NOMO-1 (cell line): Measurements from ENCODE around the gene TAF3.
A peak's percentile ranks its signal among the peaks of the same experiment; 100 is the strongest.

Source experiments
- DNase-seq, 2 experiments: peaks; one replicate each; lab custom pipeline; 2025; ENCODE audit not compliant: unreplicated experiment in 2 of 2; lab: John Stamatoyannopoulos, UW

The TAF3 gene

GRCh38 chr10:7965457-7965856, 147.2 kb downstream of the TAF3 start:
- no peak for DNase-seq

DNA sequence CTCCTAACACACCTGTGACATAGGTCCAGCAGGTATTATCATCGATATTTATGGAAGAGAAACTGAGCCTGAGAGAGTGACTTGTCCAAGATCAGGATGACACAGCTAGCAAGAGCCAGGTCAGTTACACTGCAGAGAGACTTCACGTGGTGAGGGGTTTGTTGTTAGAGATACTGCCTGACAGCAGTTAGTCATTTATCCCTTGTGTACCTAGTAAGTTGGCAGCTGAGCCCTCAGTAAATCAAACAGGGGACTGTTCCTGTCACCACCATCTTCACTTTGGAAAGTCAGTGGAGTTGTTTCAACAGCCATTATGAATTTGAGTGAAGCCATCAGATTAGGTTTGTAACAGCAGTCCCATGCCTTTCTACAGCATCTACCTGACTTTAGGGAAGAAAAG, 148.7 kb downstream of the TAF3 start:
- no peak for DNase-seq

- DNase-seq, result peak; percentile 13 to 60
Observed at GRCh38 chr10:7968510-7969112, 150.3 kb downstream of the TAF3 start.

DNA sequence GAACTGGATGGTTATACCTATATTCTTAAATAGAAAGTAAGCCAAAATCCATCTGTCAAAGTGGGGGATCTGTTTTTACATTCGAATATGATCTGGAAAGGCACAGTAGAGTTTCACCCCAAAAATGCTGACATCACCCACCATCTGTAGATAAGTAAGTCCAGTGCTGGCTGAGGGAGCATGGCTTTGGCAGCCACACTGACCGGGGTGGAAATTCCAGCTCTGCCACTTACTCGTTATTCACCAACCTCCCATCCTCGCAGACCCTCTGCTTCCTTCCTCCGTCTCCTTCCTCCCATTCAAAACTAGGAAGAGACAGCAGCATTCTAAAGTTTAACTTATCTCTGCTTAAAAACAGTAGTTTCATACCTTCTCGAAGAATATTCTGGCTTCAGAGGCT, 151.3 kb downstream of the TAF3 start:
- DNase-seq, result no peak

- no peak for DNase-seq
Observed at GRCh38 chr10:7971949-7972348, 153.6 kb downstream of the TAF3 start.

- DNase-seq, result no peak
Observed at GRCh38 chr10:7972367-7972766, 154.1 kb downstream of the TAF3 start.

- no peak for DNase-seq
Observed at GRCh38 chr10:7980196-7980595, 161.9 kb downstream of the TAF3 start.

GRCh38 chr10:7982727-7983126, 164.4 kb downstream of the TAF3 start:
- DNase-seq, result no peak

DNA sequence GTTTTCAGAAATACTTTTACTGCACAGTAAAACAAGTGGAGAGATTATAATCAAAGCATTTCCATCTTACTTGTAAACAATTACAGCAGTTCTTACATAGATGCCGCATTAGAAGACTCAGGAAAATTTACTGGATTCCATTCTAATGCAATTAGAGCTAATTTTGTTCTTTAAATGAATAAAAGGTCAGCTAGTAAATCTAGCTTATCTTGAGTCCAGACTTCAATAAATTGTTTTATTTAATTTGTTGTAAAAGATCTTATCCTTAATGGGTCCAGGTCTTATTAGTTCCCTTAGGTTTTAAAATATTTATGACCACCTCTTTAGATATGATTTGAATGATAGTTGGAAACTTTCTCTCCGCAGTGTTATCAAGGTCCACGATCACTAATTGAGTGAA, 166.0 kb downstream of the TAF3 start:
- no peak for DNase-seq

- no peak for DNase-seq
Observed at GRCh38 chr10:7984896-7985295, 166.6 kb downstream of the TAF3 start.

GRCh38 chr10:7986851-7987250, 168.5 kb downstream of the TAF3 start:
- peak; percentile 48 to 60 for DNase-seq

- no peak for DNase-seq
Observed at GRCh38 chr10:7988989-7989388, 170.7 kb downstream of the TAF3 start.

DNA sequence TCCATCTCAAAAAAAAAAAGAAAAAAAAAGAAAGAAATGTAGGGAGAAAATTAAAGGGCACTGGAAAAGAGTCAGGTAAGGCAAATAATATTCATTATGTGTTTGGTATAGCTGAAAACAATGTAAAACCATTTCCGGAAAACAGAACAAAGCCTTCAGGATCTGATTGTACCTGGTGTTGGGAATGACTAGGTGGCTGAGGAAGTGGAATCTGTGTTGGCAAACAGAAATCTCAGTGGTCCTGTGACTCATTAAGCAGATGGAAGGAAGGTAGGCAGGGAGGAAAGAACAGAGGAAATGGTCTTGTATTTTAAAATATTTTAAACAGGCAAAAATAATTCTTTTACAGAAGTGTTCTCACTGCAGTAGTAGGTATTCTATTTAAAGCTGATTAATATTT, 180.5 kb downstream of the TAF3 start:
- DNase-seq, result no peak

- no peak for DNase-seq
Observed at GRCh38 chr10:8004469-8005000, 186.2 kb downstream of the TAF3 start.

GRCh38 chr10:8006274-8006999, 188.1 kb downstream of the TAF3 start:
- peak; percentile 22 to 66 for DNase-seq

GRCh38 chr10:8009031-8009430, 190.7 kb downstream of the TAF3 start:
- no peak for DNase-seq

DNA sequence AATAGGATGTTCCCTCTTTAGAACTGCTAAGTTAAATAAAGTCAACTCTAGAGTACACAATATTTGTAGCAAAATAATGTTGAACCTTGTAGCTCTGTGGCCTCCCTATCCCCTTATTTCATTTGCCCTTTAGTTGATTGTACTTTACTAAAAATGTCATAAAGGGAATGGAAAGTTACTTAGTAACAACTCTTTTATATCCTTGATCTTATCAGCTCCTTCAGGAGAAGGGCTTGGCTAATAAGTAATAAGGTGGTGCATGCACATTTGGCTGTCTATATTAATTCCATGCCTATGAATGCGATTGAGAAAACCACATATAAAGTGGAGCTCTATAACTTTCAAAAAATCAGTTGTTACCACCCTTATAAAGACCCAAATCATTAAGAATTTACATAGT, 194.7 kb downstream of the TAF3 start:
- DNase-seq, result no peak

DNA sequence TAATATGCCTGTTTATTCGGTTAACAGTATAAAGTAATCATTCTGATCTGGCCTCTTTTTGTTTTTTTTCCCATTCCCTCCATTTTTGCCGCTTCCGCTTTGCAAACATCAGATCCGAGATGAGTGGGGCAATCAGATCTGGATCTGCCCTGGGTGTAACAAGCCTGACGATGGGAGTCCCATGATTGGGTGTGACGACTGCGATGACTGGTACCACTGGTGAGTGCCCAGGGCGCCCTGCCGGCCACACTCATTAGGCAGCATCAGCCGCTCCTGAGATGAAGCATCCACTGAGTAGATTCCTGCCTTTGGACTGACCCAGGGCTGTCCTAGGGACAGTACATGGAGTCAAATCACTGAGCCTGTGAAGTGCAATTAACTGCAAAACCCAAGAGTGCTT, 195.3 kb downstream of the TAF3 start:
- DNase-seq, result no peak

DNA sequence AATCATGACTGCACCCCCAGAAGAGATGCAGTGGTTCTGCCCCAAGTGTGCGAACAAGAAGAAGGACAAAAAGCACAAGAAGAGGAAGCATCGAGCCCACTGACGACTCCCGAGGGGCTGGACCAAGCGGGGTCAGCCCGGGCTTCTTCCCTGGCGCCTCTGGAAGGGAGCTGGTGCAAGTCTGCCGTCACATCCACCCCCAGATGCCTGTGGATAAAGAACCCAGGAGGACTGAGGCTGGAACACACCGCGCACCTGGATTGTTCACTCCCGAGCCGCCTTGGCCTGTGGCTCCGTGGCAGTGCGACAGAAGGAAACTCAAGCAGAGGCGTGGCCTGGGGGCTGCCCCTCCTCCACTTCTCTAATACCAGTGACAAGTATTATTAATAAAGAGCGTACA, 196.3 kb downstream of the TAF3 start:
- DNase-seq, result no peak

DNA sequence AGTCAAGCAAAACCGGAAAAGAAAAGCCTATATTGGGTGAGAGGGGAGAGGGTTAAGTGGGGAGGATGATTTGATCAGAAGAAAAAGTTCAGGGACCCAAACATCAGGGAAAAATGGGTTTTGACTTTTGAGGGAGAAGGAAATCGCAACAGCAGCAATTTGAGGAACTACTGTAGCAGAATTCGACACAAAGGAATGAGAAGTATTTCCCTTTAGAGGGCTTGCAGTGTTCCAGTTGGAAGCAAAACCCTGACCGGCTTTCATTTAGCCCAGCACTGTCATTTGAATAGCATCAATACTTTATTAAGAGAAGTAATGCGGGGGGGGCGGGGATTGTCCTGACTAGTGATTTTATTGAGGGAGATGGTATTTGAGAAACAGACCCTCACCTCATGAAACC, 199.0 kb downstream of the TAF3 start:
- no peak for DNase-seq

GRCh38 chr10:8023321-8023720, 205.0 kb downstream of the TAF3 start:
- DNase-seq, result no peak

GRCh38 chr10:8023851-8024250, 205.5 kb downstream of the TAF3 start:
- DNase-seq, result no peak
